Measurements from ENCODE around the gene PNKP. TPM values are rescaled to one million over a fixed set of nuclear protein-coding genes. Genes with fewer than 3 reads are reported as not detected.

Gene PNKP
- total and polyA plus RNA-seq, 9 of the 15 experiments (the other 6 are each of a cell fraction or from before 2014, with no cell fraction given) = 2.8 to 85.4 (median 25.3) TPM

GRCh38 chr19:49840321-49840720, 27.1 kb downstream of the PNKP start (continued):
- TF ChIP-seq PHF20 (IDR thresholded peaks at IDR 0.05; ENCODE audit: partially characterized antibody) (no peak), STAT5A (IDR thresholded peaks at IDR 0.05; ENCODE audit: borderline replicate concordance, low read length) (no peak), SETDB1 (IDR thresholded peaks at IDR 0.05; ENCODE audit: low read length) (no peak), POLR2G (IDR thresholded peaks at IDR 0.05; ENCODE audit: low read depth, low read length) (no peak), NFYB (IDR thresholded peaks at IDR 0.05; ENCODE audit: extremely low read depth, insufficient read length) (no peak), HNRNPLL (IDR thresholded peaks at IDR 0.05; ENCODE audit: low read depth, low read length, poor library complexity, severe bottlenecking) (no peak), NFXL1 (CRISPR knock-in tag; IDR thresholded peaks at IDR 0.05) (no peak), POLR2B (IDR thresholded peaks at IDR 0.05; ENCODE audit: low read depth, partially characterized antibody) (no peak), PCBP2 (IDR thresholded peaks at IDR 0.05; ENCODE audit: low read depth, low read length, poor library complexity, severe bottlenecking) (no peak), ZFP30 (CRISPR knock-in tag; IDR thresholded peaks at IDR 0.05; ENCODE audit: borderline replicate concordance) (no peak), ZBTB7A (IDR thresholded peaks at IDR 0.05; ENCODE audit: borderline replicate concordance, control insufficient read depth, low read depth, low read length) (no peak)

GRCh38 chr19:49839713-49840112, 27.7 kb downstream of the PNKP start:
- Histone ChIP-seq H4K20me1 (replicated peaks; ENCODE audit: control insufficient read depth, insufficient read depth, low read length) (no peaks in the 10 kb centered on the region), H3K4me2 (ENCODE audit: insufficient read depth, low read length) (no peak overlapping the region), H3K36me3 (ENCODE audit: control insufficient read depth, insufficient read depth, low read length) (peaks cover 62% of the 10 kb centered on the region), H3K27ac (ENCODE audit: extremely low read depth, low read depth, low read length) (no peak overlapping the region), H3K9me1 (ENCODE audit: control insufficient read depth, insufficient read depth, low read length) (peaks cover 2% of the 10 kb centered on the region), H3K9ac (ENCODE audit: insufficient read depth in 1 of 2, low read depth in 2 of 2, low read length in 2 of 2) (no peak overlapping the region), H3K79me2 (ENCODE audit: control insufficient read depth, insufficient read depth, low read length) (no peaks in the 10 kb centered on the region), H2AFZ (ENCODE audit: low read depth, low read length) (no peak overlapping the region), H3K9me3 (replicated peaks; ENCODE audit: control insufficient read depth, insufficient read depth, low read depth, low read length) (no peaks in the 10 kb centered on the region), H3K27me3 (ENCODE audit: control insufficient read depth in 2 of 2, insufficient read depth in 2 of 2, low read length in 2 of 2) (no peaks in the 10 kb centered on the region), H3K4me1 (replicated peaks in 1 of 2; ENCODE audit: control insufficient read depth in 2 of 2, insufficient read depth in 2 of 2, low read length in 2 of 2) (peaks cover 0 to 23% of the 10 kb centered on the region in 2 experiments; a peak in 2 of 5 replicates), H3K4me3 (no peak overlapping the region)
- 92% methylated on average over 11 of the region's 11 CpGs for WGBS (ENCODE audit: insufficient coverage, low coverage, missing lambda C conversion rate)
- ChIA-PET POLR2A (interaction anchor here (2.2 kb wide), 1 partner anchor 11 kb away, joined by 7 read pairs; no protein-coding TSS in a partner anchor), CTCF (ENCODE audit: low intra/inter-chr PET ratio) (no interaction called here)
- BruUV-seq (replicated peaks) = no TSS peak
- peak; percentile 11 for FAIRE-seq
- intact Hi-C loops (cut with micrococcal nuclease) (no loop called here), in situ Hi-C loops (cut with MboI) (no loop called here)
- no peak for ATAC-seq
- no peak for DNase-seq (ENCODE audit: extremely low read depth in 1 of 4, low spot score in 3 of 4)
- TF ChIP-seq MIER1 (IDR thresholded peaks at IDR 0.05; ENCODE audit: low read depth) (no peak), NCOA1 (IDR thresholded peaks at IDR 0.05; ENCODE audit: low read depth) (no peak), RAD21 (CRISPR knock-in tag; conservative IDR thresholded peaks at IDR 0.05 in 1 of 2, IDR thresholded peaks at IDR 0.05 in 1 of 2) (no peak), NEUROD1 (IDR thresholded peaks at IDR 0.05; ENCODE audit: borderline replicate concordance, low read depth, low read length, partially characterized antibody) (no peak), ZNF695 (CRISPR knock-in tag; IDR thresholded peaks at IDR 0.05) (no peak), CBX2 (IDR thresholded peaks at IDR 0.05; ENCODE audit: insufficient read depth, low read length, poor library complexity, severe bottlenecking) (no peak), SUPT5H (IDR thresholded peaks at IDR 0.05) (no peak), ZC3H8 (IDR thresholded peaks at IDR 0.05) (no peak), NR2C2 (CRISPR knock-in tag; IDR thresholded peaks at IDR 0.05) (no peak), NR2C2 (tag; IDR thresholded peaks at IDR 0.05) (no peak), HLTF (IDR thresholded peaks at IDR 0.05) (no peak), ZEB2 (IDR thresholded peaks at IDR 0.05) (no peak), MECOM (CRISPR knock-in tag; IDR thresholded peaks at IDR 0.05) (no peak), ZNF280B (CRISPR knock-in tag; IDR thresholded peaks at IDR 0.05) (no peak)
